Measurements from ENCODE around the gene CEP112.
A peak's percentile ranks its signal among the peaks of the same experiment; 100 is the strongest.

CEP112 gene

GRCh38 chr17:65627891-65628643, 563.9 kb downstream of the CEP112 start:
- peak; percentile 85 for DNase-seq

GRCh38 chr17:65627108-65627507, 564.8 kb downstream of the CEP112 start:
- DNase-seq, result no peak

- DNase-seq, result no peak
These were observed 565.5 kb downstream of the CEP112 start for GRCh38 chr17:65626451-65626850.

GRCh38 chr17:65618516-65618915, 573.4 kb downstream of the CEP112 start:
- DNase-seq, result no peak

- no peak for DNase-seq
These were observed 574.4 kb downstream of the CEP112 start for GRCh38 chr17:65617496-65617895.

GRCh38 chr17:65609749-65610148, 582.2 kb downstream of the CEP112 start:
- DNase-seq, result no peak

- no peak for DNase-seq
These were observed 582.6 kb downstream of the CEP112 start for GRCh38 chr17:65609286-65609685.

- no peak for DNase-seq
These were observed 587.9 kb downstream of the CEP112 start for GRCh38 chr17:65604070-65604469.

GRCh38 chr17:65601881-65602280, 590.1 kb downstream of the CEP112 start:
- DNase-seq, result no peak

GRCh38 chr17:65601145-65601544, 590.8 kb downstream of the CEP112 start:
- no peak for DNase-seq

- no peak for DNase-seq
These were observed 591.4 kb downstream of the CEP112 start for GRCh38 chr17:65600518-65600917.

- DNase-seq, result no peak
These were observed 592.3 kb downstream of the CEP112 start for GRCh38 chr17:65599650-65600049.

GRCh38 chr17:65598746-65599145, 593.2 kb downstream of the CEP112 start:
- DNase-seq, result no peak

GRCh38 chr17:65595071-65595656, 596.8 kb downstream of the CEP112 start:
- DNase-seq, result no peak

GRCh38 chr17:65593855-65594845, 597.8 kb downstream of the CEP112 start:
- DNase-seq, result no peak

- no peak for DNase-seq
These were observed 598.7 kb downstream of the CEP112 start for GRCh38 chr17:65593092-65593854.

- DNase-seq, result no peak
These were observed 599.6 kb downstream of the CEP112 start for GRCh38 chr17:65592125-65592965.

GRCh38 chr17:65589321-65589720, 602.6 kb downstream of the CEP112 start:
- no peak for DNase-seq

GRCh38 chr17:65588181-65588808, 603.6 kb downstream of the CEP112 start:
- peak; percentile 86 for DNase-seq

- no peak for DNase-seq
These were observed 604.3 kb downstream of the CEP112 start for GRCh38 chr17:65587534-65588180.

- no peak for DNase-seq
These were observed 605.0 kb downstream of the CEP112 start for GRCh38 chr17:65586899-65587298.
